Cortex of kidney (tissue), 1 donor: ENCODE data around the gene NOX3.
"Not testable (repeated sequence)": the region's sequence is repeated elsewhere in the genome, so short reads cannot be mapped to it uniquely, and the experiment has no call there.

ENCODE experiments used
- DNase-seq: peaks from one replicate; lab custom pipeline; 2025; lab: John Stamatoyannopoulos, UW

NOX3 gene

GRCh38 chr6:155468543-155468942, 12.9 kb upstream of the NOX3 start:
- DNase-seq = not testable (repeated sequence)

DNA sequence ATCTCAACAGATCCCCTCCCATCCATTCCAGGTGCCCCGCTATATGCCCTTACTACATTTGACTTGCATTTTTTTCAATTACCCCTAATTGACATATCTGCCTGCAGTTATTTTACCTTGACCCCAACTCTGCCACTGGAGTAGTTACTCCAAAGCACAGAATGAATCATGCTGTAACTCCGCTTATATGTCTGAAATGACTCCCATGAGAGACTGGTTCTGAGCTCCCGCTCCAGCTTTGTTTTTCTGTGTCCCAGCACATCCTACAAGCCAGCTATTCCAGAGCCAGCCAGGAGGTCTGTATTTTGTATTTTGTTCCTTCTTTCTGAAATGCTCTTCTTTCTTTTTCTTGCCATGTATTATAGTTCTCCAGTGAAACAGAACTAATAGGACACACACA, 10.9 kb upstream of the NOX3 start:
- DNase-seq = no peak

DNA sequence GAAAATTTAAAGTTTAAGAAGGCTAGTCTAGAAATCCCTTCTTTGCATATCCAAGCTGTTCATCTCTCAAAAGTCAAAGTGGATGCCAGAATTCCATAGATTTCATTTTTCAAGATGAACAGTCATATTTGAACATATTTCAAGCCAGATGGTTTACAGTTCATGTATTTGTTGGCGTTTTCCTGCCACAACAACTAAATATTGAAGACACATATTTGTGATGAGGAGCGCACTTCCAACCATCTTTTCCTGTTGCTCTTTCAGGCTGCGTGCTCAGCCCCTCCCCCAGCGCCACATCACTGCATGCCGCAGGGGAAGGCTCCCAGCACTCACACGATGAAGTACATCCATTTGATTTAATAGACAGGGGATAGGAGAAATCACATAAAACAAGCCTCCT, 5.9 kb upstream of the NOX3 start:
- DNase-seq = no peak

- no peak for DNase-seq
These were observed 1.2 kb downstream of the NOX3 start for GRCh38 chr6:155454471-155454870.

GRCh38 chr6:155454008-155454407, 1.6 kb downstream of the NOX3 start:
- DNase-seq = no peak

- no peak for DNase-seq
These were observed 3.1 kb downstream of the NOX3 start for GRCh38 chr6:155452576-155452975.

GRCh38 chr6:155451530-155451929, 4.1 kb downstream of the NOX3 start:
- DNase-seq = not testable (repeated sequence)

DNA sequence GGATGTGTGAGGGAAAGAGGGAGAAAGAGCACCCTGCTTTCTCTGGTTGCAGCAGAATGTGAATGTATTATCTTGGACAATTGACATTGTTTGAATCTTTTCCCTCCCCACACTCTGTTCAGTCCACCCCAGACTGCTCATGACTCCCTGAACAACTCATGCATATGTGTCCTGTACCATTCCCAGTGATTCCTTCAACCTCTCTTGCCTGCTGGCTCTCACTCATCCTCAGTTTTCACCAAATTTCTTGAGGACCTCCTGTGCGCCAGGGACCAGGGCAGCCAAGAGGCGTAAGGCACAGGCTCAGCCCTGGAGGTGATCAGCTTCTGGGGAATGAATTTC, 5.4 kb downstream of the NOX3 start:
- DNase-seq = no peak

DNA sequence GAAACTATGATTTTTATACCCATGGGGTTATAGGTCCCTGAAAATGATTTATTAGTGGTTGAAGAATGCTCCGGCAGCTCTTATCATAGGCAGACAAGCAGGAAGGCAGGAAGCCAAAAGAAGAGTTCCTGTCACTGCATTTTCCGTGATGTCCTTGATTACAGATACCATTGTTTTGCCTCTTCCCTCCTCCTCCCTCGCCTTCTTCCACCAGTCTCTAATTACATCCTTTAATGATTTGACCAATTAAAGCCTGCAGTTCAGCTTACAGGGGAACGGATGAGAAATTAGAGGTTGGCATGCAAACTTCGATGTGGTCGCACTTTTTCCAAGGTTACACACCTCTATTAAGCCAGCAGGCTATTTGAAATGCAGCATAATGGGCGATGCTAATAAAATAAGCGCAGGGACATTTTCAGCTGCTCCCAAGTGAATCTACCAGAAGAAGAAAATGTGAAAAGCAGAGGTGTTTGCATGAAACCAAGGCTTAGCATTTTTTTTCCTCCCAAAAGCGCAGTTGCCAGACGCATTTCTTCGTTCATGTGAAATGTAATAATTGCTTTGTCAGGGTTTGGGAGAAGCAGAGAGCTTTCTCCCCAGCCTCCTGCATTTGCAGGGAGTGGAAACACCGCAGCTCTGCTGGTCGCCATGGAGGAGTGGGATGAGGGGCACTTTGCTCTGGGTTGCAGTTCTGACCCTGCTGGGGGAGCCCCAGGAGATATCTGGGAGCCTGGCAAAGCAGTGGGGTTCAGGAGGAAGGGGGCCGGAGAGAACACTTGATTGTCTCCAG, 6.0 kb downstream of the NOX3 start:
- DNase-seq = no peak

GRCh38 chr6:155448668-155449449, 6.8 kb downstream of the NOX3 start:
- DNase-seq = no peak

DNA sequence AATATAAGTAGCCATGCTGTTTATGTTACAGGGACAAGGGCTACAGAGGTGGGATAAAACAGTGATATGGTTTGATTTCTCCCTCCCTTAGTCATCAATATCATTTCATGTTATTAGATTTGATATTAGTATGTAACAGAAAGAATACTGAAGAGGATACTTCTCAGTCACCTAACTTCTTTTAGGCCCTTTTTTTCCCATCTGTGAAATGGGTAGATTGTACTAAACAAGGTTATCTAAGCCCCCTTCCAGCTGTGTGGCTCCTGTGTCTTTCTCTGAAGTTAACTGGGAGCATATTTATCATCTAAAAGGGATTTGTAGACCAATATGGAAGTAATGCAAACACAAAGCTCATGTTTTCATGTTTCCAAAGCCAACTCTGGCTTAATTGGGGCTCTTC, 7.7 kb downstream of the NOX3 start:
- no peak for DNase-seq

DNA sequence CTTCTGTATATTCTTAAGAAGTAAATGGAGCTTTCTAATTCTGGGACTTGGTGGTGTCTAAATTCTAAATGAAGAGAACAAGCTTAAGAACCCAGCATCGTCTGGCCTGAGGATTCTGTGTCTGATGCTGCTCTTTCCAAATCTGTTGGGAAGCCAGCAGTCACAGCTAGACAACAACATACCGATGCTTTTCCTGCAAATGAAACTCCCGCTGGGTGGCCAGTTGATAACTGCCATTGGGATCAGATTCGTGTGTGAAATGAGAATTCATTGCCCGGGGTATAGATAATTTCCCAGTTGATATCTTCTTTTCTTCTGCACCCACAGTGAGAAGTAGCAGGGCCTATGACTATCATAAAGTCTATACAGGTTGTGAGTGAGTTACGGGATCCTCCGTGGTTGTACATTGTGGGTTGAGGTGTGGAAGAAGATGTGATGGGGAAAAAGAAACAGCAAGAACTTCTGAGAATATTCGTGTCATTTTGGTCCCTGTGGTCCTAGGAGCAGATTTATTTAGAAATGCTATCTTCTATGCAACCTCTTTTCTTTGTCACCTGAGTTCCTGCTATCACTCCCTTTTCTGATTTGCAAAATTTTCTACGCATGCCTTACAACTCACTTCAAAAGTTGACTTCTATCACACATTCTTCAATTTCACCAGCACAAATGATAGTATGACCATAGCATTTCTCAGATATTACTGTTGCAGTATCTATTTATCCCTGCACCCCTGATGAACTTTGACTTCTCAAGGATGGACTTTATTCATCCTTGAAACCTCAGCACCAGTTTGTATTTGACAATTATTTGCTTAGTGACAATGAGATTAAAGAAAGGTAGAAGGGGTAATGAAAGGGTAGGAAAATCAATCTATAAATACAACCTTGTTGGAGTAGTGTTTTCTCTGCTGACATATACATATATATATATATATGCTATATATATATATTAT, 10.4 kb downstream of the NOX3 start:
- DNase-seq = no peak

DNA sequence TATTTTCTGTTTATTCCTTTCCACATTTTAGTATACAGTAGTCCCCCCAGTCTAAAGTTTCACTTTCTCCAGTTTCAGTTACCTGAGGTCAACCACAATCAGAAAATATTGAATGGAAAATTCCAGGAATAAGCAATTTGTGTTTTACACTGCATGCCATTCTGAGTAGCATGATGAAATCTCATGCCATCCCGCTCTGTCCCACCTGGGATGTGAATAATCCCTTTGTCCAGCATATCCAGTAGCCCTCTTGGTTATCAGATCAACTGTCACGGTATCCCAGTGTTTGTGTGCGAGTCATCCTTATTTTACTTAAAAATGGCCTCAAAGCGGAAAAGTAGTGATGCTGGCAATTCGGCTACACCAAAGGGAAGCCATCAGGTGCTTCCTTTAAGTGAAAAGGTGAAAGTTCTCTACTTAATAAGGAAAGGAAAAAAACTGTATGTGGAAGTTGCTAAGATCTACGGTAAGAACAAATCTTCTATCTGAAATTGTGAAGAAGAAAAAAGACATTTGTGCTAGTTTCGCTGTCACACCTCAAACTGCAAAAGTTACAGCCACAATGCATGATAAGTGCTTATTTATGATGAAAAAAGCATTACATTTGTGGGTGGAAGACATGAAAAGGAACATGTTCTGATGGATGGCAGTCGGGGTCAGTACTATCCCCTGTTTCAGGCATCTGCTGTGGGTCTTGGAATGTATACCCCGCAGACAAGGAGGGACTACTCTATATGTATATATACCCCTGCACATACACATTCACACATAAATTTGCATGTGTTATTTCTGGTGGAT, 11.3 kb downstream of the NOX3 start:
- DNase-seq = no peak

DNA sequence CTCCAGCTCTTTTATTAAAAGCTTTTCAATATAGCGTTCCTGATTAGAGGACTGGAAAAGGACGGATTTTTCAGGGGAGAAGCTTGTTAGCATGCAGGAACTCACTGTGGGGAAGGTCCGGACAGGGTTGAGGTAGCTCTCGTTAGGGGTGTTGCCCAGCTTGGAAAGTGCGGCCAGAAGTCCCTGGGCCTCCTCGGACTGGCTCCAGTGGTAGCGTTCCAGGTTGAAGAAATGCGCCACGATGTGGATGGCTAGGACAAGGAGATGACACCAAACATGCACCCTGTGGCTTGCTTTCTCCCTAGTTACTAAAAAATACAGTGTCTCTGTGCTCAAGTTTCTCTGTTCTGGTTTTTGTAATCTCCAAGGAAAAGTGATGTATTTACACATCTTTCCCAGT, 12.5 kb downstream of the NOX3 start:
- no peak for DNase-seq

GRCh38 chr6:155442562-155442961, 13.1 kb downstream of the NOX3 start:
- no peak for DNase-seq

DNA sequence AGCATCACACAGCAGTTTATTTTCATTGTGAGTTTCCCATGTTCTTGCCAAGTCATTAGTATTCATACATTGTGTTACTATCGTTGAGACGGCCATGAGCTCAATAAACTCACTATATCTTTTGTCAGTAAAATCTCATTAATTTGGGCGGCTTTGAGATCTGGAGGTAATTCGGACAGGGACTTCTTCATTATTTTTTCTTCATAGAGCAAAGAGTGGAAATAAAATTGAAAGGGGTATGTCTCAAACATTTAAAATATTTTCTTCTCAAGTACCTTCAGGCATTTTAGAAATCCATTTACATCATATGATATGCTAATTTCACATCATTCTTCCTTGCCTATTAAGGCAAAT, 14.6 kb downstream of the NOX3 start:
- DNase-seq = no peak

GRCh38 chr6:155440398-155441111, 15.1 kb downstream of the NOX3 start:
- no peak for DNase-seq

DNA sequence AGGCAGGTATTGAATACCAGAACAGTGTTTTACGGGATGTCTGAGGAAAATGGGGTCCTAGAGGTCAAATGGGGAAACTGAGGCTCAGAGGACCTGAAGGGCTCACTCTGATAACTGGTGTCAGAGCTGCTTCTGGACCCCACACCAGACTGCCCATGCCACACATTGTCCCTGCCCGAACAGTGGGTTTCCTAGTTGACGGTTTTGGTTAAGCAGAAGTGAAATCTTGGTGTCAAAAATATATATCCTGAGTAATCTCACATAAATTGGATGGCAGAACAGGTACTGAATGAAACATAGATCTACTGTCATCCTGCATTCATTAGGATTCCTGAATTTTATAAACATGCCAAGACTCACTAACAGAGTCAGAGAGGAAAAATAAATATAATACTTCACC, 16.3 kb downstream of the NOX3 start:
- DNase-seq = no peak

DNA sequence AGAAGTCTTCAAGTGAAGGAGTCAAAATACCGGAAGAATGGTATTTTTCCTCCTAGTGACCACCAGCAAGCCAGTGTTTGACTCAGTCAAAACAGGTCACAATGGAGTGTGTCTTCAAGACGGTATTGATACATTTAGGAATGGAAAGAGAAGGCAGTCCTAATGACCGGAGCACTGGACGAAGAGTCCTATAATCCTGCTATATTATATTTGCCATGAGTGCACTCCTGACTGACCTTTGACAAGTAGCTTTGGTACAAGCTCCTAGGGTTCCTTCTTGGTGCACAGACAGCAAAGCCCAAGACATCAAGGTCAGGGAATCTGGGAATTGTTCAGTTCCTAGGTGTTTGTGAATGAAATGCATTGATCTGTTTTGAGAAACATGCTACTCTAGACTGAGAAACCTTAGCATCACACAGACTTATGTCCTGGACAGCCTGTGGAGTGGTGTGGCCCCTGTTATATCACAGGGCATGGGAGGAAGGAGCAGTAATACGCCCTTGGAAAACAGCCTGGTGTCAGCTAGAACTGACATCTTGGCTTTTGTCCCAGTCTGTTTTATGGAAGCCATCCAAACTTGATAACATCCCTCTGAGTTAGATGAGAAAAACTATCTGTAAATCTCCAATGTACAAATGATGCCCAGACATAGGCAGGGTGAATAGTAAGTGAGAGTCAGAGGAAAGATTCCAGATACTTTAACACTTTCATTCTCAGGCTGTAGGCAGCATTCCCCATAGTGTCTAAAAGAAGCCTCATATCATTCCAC, 18.5 kb downstream of the NOX3 start:
- DNase-seq = no peak

DNA sequence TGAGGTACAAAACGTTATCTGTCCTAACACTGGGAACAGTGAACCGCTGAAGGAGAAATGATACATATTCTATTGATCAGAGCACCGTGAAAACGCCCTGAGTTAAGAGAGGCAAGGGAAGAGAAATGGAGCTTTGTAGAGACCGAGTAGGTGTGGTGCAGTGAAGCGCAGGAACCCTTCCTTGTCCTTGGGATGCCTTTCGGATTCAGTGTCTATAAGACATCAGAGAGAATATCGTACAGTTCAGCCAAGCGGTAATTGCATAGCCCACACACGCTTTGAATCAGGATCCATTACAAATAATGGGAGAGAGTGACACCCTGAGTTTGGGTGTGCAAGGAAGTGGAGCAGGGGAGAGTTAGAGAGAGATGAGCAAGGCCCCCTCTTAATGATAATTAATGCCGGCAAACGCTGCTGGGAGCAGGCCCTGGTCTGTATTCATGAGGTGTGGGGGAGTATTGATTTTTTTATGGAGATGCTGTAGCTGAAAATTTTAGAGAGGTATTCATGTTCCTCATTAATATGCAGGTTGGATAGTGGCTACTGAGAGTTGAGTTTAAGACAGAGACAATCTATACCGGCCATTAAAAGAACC, 20.7 kb downstream of the NOX3 start:
- DNase-seq = no peak
